NOMO-1 (cell line): ENCODE results near the gene LSS.
"Not testable (repeated sequence)": the region's sequence is repeated elsewhere in the genome, so short reads cannot be mapped to it uniquely, and the experiment has no call there.

Experiments used
- DNase-seq, 2 experiments: peaks; one replicate each; lab custom pipeline; 2025; ENCODE audit not compliant: unreplicated experiment in 2 of 2; lab: John Stamatoyannopoulos, UW

Gene LSS

DNA sequence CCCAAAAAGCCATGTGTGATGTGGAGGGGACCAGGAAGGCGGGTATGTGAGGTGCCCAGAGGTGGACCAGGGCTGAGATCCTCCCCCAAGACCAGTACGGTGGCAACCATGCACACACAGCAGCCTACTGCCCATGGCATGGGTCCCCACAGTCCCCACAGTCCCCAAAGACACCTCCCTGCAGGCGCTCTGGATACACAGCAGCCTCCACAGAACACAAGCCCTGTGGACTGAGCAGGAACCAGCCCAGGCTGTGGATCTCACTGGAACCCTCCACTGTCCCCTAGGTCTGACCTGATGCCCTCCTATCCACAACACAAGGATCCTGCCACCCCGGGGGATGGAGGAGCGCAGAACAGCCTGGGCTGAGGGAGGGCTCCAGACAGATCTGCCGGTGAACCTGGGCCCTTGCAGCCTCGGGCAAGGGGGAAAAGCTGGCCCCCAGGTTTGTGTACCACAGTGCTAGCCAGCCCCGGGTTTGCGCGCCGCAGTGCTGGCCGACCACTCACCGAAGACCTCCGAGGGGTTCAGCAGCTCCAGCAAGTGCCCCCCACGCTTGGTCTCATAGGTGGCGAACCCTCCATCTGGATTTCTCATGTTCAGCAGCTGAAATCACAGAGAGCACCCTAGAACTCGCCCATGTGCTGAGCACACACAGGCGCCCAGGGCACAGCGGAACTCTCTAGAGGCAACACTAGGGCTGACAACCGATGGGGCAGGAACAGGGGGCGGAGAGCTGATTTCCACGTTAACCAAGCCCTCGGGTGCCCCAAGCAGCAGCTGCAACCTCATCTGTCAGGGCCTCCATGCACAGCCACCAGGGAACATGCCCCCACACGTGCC is 22.2 kb downstream of the LSS start:
- no peak for DNase-seq

DNA sequence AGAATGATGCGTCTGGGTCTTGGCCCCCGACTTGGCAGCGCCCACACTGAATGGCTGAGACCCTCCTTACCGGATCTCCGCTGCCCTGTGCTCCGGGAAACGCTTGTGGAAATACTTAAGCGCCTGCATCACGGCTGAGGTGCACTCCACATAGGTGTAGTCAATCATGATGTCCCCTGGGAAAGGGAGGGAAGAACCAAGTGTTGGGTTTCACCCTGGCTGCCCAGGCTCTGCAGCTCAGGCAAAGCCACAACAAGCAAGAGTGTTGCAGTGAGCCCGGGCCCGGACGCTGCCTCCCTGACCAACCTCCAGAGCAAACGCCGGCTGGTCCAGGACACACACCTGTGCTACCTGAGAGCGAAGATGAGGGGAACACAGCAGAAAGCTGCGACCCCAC is 22.8 kb downstream of the LSS start:
- no peak for DNase-seq

DNA sequence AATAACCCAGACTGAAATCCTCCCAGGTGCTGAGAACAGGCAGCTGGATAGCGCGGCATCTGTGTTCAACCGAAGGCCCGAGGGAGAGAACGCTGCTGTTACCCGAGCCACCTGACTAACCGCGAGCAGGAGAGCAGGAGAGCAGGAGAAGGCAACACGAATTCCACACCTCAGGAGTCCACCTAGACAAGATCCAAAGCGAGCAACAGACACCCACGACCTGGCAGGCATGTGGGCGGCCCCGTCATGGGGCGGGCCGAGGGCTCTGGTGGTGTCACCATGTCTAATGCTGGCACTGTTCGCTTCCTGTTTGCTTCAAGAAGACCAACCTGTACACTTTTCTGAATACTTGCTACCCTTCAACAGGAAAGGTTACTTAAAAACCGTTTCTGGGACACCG is 23.4 kb downstream of the LSS start:
- no peak for DNase-seq

DNA sequence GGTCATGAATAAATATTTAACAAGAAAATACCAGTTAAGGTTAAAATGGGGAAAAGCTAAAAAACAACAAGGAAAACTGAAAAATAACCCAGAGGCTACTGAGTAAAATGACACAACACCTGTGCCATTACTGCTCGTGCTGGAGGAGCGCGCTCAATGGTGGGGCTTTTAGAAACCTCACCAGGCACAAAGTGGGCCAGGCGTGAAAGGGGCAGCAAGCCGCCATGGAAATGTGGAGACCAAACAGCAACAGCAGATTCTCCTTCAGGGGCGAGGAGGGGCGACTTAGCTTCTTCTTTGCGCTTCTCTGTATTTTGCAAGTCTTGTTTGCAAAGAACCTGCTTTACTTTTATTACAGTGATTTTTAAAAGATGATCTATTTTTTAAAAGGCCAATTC is 25.4 kb downstream of the LSS start:
- DNase-seq = no peak

DNA sequence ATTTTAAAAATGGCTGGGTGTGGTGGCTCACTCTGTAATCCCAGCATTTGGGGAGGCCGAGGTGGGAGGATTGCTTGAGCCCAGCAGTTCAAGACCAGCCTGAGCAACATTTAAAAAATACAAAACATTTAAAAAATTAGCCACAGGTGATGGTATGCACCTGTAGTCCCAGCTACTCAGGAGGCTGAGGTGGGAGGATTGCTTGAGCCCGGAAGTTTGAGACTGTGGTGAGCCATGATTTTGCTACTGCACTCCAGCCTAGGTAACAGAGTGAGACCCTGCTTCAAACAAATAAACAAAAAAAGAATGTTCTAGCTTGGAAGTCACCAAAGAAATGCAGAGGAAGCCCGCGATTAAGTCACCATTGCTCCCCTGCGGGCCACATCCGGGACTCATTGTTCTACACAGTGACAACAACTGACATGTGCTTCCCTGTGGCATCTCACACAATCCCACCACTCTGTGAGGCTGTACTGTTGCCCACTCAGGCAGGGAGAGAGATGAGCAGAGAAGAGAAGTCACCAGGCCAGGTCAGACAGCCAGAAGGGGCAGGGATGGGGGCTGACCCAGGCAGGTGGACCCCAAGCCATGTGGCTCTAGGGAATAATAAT is 25.9 kb downstream of the LSS start:
- no peak for DNase-seq

DNA sequence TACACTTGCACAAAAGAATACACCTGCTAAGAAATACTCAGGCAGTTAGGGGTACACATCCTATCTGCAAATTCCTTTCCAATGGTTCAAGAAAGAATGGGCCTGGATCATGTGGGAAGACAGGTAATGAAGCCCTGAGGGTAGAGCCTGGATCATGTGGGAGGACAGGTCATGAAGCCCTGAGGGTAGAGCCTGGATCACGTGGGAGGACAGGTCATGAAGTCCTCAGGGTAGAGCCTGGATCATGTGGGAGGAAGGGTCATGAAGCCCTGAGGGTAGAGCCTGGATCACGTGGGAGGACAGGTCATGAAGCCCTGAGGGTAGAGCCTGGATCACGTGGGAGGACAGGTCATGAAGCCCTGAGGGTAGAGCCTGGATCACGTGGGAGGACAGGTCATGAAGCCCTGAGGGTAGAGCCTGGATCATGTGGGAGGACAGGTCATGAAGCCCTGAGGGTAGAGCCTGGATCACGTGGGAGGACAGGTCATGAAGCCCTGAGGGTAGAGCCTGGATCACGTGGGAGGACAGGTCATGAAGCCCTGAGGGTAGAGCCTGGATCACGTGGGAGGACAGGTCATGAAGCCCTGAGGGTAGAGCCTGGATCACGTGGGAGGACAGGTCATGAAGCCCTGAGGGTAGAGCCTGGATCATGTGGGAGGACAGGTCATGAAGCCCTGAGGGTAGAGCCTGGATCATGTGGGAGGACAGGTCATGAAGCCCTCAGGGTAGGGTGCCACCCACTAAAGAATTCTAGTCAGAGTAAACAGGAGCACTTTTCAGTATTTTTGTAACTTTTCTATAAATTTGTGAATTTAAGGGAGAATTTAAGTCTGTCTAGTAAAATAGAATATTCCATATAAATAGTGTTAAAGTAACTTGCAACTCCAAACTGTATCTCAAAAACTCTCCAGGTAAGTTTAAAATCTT is 27.4 kb downstream of the LSS start:
- DNase-seq = not testable (repeated sequence)

DNA sequence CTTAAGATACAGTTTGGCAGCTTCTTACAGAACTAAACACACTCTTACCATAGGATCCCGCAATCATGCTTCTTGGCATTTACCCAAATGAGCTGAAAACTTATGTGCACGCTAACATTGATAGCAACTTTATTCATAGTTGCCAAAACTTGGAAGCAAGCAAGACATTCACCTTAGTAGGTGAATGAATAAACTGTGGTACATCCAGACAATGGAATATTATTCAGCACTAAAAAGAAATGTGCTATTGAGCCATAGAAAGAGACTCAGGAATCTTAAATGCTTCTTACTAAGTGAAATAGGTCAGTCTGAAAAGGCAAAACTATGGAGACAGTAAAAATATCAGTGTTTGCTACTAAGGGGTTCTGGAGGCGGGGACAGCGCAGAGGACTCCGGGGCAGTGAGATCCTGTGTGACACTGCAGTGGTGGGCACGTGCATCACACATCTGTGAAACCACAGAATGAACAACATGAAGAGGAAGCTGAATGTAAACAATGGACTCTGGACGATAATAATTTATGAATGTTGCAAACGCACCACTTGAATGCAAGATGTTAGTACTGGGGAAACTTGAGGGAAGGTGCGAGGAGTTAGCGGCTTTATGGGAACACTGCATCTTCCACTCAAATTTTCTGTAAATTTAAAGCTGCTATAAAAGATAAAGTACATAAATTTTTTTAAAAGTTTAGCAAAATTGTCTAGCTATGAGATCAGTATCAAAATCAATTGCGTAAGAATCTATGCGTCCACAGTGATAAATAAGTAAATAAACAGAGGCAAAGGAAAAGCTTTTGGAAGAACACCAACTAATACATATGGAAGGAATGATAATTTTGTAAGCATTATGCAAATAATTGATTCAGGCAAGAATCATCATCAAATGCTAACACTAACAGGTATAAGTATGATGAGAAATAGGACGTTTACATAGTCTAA is 28.9 kb downstream of the LSS start:
- no peak for DNase-seq

DNA sequence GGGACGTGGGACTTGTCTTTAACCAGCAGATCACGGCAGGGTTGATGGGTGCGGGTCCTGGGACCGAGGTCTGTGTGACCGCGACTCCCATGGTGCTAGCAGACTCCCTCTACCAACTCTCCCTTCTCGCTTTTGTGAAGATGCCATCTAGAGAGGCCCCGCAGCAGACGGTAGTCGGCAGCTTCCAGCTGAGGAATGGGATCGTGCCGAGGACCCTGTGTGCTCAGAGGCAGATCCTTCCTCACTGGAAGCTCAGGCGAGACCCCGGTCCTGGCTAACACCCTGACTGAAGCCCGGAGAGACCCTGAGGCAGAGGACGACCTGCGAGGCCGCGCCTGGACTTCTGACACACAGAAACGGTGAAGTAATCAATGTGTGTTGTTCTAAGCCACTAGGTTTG is 31.8 kb downstream of the LSS start:
- no peak for DNase-seq

DNA sequence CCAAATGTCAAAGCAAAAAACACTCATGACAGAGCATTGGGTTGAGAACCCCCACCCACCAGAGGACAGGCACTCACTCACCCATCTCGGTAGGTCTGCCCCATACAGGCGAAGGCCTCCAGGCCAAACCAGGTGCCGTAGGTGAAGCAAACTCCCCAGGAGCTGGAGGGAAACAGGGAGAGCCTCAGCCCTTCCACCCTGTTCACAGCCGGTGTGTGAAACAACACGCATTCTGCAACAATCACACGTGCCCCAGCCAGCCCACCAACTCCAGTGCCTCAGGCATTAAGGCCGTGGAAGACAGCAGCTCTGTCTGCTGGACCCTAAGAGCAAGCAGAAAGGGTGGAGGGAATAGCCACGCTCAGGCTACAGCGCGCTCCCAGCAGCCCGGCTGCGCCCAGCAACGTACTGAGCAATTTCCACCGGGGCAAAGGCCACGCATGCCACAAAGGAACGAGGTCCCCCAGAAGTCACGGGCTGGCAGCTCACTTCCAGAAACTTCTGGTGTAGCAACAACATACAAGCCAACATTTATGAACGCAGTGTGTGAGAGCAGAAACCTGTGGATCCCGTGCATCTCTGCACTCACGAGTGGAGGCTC is 32.9 kb downstream of the LSS start:
- DNase-seq = no peak

DNA sequence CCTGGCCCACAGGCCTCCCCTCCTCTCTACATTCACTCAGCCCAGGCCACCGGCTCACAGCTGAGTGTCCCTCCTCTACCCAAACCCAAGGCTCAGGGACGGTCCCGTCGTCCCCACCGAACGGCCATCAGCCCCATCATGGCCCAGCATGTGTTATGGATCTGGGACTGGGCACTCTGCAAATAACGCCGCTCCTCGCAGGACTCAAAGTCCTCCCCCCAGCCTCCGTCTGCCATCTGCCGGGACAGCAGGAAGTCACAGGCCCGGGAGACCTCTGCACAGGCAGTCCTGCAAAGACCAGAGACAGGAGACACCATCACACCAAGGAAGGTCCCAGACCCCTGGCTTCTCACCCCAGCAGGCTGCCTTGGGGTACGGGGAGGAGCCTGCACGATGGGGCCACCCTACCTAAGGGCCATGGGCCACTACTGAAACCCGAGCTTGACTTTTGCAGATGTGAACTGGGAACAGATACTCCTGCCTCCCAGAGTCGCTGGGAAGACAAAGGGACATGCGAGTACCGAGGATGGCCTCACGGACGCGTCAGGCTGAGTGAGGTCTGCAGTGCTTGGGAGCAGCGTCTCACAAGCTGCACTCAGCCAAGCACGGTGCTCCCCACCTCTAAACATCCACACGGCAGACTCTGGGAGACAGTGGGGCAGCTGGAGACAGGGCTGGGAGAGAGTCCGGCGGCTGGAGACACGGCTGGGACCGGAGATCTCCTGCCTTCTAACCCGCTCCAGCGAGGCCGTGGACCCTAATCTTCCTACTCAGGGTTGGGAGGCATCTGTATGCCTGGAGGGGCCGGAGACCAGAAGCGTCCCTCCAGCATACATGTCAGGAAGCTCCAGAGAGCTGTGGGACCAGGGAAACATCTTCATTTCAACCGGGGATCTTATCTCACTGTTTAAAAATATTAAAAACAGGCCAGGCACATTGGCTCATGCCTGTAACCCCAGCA is 33.9 kb downstream of the LSS start:
- no peak for DNase-seq

DNA sequence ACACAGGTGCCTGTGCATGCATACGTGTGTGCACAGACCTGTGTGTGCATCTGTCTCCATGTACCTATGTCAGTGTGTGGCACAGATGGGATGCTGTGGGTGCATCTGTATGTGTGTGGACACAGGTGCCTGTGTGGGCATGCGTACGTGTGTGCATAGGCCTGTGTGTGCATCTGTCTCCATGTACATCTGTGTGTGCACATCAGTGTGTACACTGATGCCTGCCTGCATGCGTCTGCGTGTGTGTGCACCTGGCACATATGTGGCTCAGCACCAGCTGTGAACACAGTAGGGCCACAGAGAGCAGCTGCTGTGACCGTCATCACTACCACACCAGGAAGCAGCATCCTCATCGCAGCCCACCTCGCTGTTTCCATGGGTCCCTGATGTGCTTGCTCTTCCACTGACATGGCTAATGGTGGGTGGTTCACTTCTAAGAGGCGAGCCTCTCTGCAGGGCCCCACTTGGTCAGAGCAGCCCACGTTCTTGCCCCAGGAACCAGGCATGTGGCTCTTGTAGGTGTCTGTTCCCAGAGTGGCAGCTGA is 34.7 kb downstream of the LSS start:
- no peak for DNase-seq

DNA sequence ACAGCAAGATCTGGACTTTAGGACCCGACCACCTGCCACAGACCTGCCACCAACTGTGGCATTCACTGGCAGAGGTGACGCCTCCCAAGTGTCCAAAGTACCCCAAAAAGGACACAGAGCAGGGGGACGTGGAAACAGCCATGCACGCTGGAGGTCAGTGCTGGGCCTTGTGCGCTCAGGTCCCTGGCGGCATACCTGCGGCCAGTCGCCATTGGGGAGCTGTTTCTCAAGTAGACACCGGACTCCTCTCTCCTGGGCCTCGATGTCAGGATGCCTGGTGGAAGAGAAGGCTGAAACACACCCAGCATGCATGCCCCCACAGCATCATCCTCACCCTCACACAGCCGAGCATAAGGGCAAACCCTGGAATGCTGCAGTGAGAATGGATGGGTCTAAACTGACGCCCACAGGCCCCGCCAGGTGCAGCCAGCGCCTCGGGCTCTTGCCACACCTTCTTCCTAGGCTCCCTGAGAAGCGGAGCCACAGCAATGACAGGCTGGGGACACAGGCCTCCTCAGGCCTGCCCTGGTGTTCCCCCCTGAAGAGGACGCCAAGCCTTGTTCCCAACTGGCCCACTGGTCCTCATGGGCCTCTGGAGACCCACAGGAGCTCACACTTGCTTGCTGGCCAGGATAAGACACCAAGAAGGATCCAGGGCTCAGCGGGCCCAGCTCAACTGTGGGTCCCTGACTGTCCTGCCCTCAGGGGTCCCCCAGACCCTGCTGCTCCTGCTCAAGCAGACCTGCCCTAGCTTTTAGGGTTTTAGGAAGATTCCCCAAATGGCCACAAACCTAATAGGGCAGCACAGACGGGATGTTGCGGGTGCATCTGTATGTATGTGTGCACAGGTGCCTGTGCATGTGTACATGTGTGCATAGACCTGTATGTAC is 36.6 kb downstream of the LSS start:
- DNase-seq = no peak

DNA sequence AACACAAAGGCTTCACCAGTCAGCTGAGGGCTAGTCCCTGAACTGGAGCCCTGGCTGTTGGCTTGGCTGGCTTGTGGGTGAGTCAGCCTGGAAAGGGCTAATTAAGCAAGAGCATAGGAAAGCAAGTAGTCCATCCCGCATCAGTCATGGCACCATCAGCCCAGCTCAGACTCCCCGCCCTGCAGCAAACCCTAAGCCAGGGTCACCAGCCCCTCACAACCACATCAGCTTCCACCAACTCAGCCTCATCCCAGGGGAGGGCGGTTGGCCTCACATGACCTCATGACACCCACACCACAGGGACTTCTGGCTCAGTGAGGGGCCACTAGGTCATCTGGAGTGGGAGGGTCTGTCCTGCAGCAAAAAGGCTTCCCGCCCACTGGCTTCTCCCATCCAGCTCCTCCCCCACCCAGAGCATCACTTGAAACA is 37.3 kb downstream of the LSS start:
- no peak for DNase-seq

DNA sequence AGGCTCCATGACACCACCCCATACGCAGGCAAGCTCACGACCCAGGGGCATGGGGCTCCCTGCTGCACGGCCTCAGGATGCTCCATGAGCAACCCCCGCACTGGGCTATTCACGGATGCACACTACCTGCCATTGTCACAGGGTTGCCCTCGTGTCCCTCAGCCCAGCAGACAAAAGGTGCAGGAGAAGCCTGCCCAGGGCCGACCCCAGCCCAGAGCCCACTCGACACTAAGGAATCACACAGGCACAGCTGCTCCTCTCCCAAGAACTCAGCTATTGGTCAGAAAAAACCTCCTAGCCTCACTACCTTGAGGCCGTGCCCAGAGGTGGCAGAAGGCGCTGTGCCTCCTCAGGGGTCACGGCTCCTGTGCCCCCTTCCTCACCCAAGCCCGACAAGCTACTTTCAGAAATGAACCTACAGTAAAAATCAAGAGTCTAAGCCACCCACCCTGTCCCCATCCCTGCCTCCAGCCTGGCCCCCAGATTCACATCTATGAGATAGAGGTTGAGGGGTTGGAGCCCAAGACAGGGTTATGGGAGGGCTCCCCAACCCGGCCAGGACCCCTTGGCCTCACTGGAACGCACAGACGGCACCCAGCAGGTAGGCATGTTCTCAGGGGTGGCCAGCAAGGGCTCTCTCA is 38.0 kb downstream of the LSS start:
- no peak for DNase-seq

DNA sequence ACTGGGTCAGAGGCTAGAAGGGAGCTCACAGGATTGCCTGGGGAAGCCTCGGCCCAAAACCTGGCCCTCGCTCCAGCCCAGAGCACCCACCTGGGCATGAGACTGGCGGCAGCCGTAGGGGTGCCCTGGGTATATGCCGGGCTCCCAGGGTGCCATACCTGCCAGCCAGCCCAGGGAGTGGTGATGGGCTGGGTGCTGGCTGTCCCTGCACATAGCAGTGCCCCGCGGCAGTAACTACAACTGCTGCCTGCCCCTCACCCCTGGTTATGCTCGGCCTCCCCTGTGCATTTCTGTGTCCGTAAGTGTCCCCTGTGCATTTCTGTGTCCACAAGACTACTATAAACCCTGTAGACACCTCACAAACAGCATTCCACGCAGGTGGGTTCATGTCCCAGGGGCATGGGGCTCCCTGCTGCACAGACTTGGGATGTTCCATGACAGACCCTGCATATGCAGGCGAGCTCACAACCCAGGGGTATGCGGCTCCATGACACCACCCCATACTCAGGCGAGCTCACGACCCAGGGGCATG is 38.5 kb downstream of the LSS start:
- no peak for DNase-seq

DNA sequence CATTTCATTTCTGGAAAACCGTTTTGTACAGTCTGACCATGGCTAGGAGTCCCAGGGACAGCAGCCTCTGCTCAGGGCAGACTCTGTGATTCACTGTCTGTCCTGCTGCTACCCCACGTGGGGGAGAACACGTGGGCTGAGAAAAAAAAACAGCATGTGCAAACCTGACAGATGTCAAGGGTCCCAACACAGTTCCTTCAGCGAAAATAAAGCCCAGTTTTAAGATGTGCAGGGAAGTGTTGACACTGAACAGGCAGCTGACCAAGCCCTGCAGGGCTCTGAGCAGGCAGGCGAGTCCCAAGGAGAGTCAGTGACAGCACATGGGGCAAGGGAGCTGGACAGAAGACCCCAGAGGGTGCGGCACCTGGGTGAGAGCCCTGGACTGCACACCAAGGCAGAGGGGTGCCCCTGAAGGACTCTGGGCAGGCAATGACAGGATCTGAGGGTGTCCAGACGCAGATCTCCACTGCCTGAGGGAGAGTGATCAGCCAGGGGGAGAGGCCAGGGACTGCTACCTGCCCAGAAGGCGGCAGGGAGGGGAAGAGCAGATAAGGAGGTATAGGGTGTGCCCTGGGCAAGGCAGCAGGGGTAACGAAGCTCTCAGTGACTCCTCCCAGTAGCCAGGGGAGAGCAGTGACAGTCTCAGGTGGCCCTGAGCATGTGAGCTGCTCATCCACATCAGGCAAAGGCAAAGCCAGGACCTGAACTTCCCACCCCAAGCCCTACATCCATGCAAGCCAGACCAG is 39.2 kb downstream of the LSS start:
- no peak for DNase-seq
